Lower leg skin (tissue), 3 donors: ENCODE data around the gene ANKRD31.

Experiments
- CTCF ChIP-seq, 3 donors: fragments of 450-650 bp; IDR thresholded peaks; one replicate each; pipeline ENCODE4 v1.5.1; 2016; ENCODE audit warnings: antibody characterized with exemption in 3 of 3, mild to moderate bottlenecking in 3 of 3, moderate library complexity in 2 of 3
- POLR2A ChIP-seq, 2 donors: fragments of 450-650 bp; IDR thresholded peaks; one replicate each; pipeline ENCODE4 v1.6.1; 2016 to 2017; ENCODE audit warnings: antibody characterized with exemption in 2 of 2, mild to moderate bottlenecking in 1 of 2, moderate library complexity in 1 of 2

GRCh38 chr5:75200776-75201175 is 35.9 kb downstream of the ANKRD31 start:
- TF ChIP-seq CTCF (IDR thresholded peaks at IDR 0.05) (no peak), POLR2A (IDR thresholded peaks at IDR 0.05) (no peak)
